Sigmoid colon (tissue), 7 donors: Measurements from ENCODE around the gene EIPR1. TPM values are rescaled to one million over a fixed set of nuclear protein-coding genes. Genes with fewer than 3 reads are reported as not detected.

Source experiments
- DNase-seq: peaks from one replicate; pipeline ENCODE4 v3.0.0-alpha.2; 2019
- H3K27ac ChIP-seq, 4 donors: fragments of 200-600 bp; sonication (generic); one replicate each; pipeline ENCODE4 v1.5.1; 2016 to 2019; ENCODE audit warnings: mild to moderate bottlenecking in 1 of 4
- H3K27me3 ChIP-seq, 3 donors: fragments of 200-600 bp; sonication (generic); one replicate each; pipeline ENCODE4 v1.5.1; 2019; ENCODE audit warnings: mild to moderate bottlenecking in 1 of 3
- H3K36me3 ChIP-seq, 4 donors: fragments of 200-600 bp; sonication (generic); one replicate each; pipeline ENCODE4 v1.5.1; 2016 to 2019
- H3K4me1 ChIP-seq, 4 donors: fragments of 200-600 bp; sonication (generic); one replicate each; pipeline ENCODE4 v1.5.1; 2017 to 2019
- H3K4me3 ChIP-seq, 4 donors: fragments of 200-600 bp; sonication (generic); one replicate each; pipeline ENCODE4 v1.5.1; 2017 to 2019; ENCODE audit warnings: mild to moderate bottlenecking in 2 of 4, moderate library complexity in 1 of 4
- H3K9me3 ChIP-seq, 4 donors: fragments of 200-600 bp in 3 of 4; sonication (generic) in 3 of 4; one replicate each; pipeline versions ENCODE4 v1.5.1 to v1.6.1; 2013 to 2019
- EP300 ChIP-seq, 4 donors: sonication (generic); formaldehyde crosslinking; IDR thresholded peaks; one replicate each; pipeline ENCODE4 v1.6.1; 2017; ENCODE audit warnings: antibody characterized with exemption in 4 of 4
- POLR2A ChIP-seq, 2 donors: fragments of 450-650 bp; IDR thresholded peaks; one replicate each; pipeline ENCODE4 v1.6.1; 2016; ENCODE audit warnings: antibody characterized with exemption in 2 of 2, mild to moderate bottlenecking in 2 of 2, moderate library complexity in 2 of 2
- POLR2AphosphoS5 ChIP-seq, 4 donors: sonication (generic); formaldehyde crosslinking; IDR thresholded peaks; one replicate each; pipeline ENCODE4 v1.6.1; 2017; ENCODE audit warnings: antibody characterized with exemption in 4 of 4
- WGBS, 2 donors: extraction: QIAGEN DNeasy Blood & Tissue Kit; methylation state at CpG; one replicate each; pipeline ENCODE4 v1.1.7; 2013; 5-methylcytosine and 5-hydroxymethylcytosine counted together
- intact Hi-C: fragments of 100-400 bp; cut with DNase I; formaldehyde crosslinking; loops from one replicate; pipeline ENCODE4 v1.15.1; 2023
- polyA plus RNA-seq, 3 donors: library from polyadenylated mRNA; stranded (reverse); fragments of 200-250 nt; gene quantifications; one replicate each; pipeline ENCODE4 v1.2.3, GENCODE V29; 2013
- total RNA-seq, 4 donors: library from RNA; depleted of rRNA; stranded (reverse); fragments of >200 nt; gene quantifications; one replicate each; pipeline ENCODE4 v1.1.0, GENCODE V29; 2016
- TF ChIP-seq, protein P1 (sequence below), 4 experiments: fragments of 450-650 bp in 3 of 4; fragments of 200-600 bp in 1 of 4; IDR thresholded peaks; one replicate each; pipeline ENCODE4 v1.5.1; 2016 to 2019; ENCODE audit warnings: antibody characterized with exemption in 4 of 4, mild to moderate bottlenecking in 3 of 4, moderate library complexity in 2 of 4
- donor health status: healthy with polysubstance abuse.
- donor health status: Bipolar disorder and iron deficiency.
- donor health status: healthy.

EIPR1 gene
- total and polyA plus RNA-seq, 7 donors, result 12.2 to 27.0 (median 20.0) TPM

DNA sequence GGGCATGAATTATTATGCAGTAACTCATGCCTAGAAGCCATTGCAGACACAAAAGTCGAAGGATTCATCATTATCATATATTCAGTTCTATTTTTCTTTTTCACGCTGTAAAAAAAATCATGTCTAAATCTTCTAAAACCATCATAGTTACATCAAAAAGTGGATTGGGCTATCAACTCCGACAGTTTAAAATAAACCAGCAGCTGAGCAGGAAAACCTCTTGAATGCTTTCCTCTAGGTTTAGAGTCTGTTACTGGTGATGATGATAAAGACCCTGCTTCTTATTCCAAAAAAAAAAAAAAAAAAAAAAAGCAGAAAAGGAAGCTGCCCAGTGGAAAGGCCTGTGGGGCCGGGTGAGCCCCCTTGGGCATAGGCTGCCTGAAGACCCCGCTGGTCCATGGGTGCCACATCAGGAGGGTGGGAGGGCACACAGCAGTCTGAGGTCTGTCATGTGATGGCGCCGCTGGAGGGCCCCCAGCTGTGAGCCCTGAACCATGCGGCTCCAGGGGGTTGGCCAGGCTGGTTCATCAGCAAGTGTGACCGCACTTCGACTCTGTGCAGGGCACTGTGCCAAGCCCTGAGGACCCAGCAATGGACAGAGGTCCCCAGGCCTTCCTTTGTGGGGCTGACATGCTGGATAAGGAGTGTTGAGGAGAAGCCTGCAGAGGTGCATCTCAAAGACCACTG, 199.6 kb downstream of the EIPR1 start:
- Histone ChIP-seq H3K27ac (no peak overlapping the region), H3K9me3 (no peaks in the 10 kb centered on the region), H3K27me3 (no peaks in the 10 kb centered on the region), H3K4me3 (no peak overlapping the region), H3K4me1 (no peaks in the 10 kb centered on the region), H3K36me3 (no peaks in the 10 kb centered on the region)
- TF ChIP-seq POLR2A (IDR thresholded peaks at IDR 0.05) (no peak), POLR2AphosphoS5 (IDR thresholded peaks at IDR 0.05) (no peak), EP300 (IDR thresholded peaks at IDR 0.05) (no peak)
- TF ChIP-seq, protein P1, sequence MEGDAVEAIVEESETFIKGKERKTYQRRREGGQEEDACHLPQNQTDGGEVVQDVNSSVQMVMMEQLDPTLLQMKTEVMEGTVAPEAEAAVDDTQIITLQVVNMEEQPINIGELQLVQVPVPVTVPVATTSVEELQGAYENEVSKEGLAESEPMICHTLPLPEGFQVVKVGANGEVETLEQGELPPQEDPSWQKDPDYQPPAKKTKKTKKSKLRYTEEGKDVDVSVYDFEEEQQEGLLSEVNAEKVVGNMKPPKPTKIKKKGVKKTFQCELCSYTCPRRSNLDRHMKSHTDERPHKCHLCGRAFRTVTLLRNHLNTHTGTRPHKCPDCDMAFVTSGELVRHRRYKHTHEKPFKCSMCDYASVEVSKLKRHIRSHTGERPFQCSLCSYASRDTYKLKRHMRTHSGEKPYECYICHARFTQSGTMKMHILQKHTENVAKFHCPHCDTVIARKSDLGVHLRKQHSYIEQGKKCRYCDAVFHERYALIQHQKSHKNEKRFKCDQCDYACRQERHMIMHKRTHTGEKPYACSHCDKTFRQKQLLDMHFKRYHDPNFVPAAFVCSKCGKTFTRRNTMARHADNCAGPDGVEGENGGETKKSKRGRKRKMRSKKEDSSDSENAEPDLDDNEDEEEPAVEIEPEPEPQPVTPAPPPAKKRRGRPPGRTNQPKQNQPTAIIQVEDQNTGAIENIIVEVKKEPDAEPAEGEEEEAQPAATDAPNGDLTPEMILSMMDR (IDR thresholded peaks at IDR 0.05), result no peak
- 95 to 96% methylated on average over 10 of the region's 10 CpGs for WGBS, 2 donors
- no peak for DNase-seq
- intact Hi-C loops, result no loop called here

DNA sequence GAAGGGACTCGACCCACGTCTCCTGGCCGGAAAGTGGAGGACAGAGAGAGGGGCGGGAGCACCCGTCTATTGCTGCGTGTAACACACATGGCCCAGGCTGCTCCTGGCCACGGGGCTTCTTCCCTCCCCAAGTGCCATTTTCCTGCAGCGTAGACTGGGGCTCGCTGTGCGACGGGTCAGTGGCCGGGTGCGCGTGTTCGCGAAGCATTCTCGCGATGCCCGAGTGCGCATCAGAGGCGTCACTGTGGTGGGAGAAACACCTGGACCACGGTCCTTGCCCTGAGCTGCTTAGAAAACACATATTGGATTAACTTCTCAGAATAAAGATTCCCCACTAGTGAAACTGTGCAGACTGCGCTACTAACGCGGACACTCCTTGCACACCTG, 200.8 kb downstream of the EIPR1 start:
- 97 to 98% methylated on average over 25 of the region's 25 CpGs for WGBS, 2 donors
- Histone ChIP-seq H3K4me3 (no peak overlapping the region), H3K27ac (no peak overlapping the region), H3K36me3 (no peaks in the 10 kb centered on the region), H3K9me3 (no peaks in the 10 kb centered on the region), H3K4me1 (no peaks in the 10 kb centered on the region), H3K27me3 (no peaks in the 10 kb centered on the region)
- intact Hi-C loops, result no loop called here
- peak; percentile 20 for DNase-seq
- TF ChIP-seq POLR2A (IDR thresholded peaks at IDR 0.05), result no peak
- no peak for TF ChIP-seq EP300 (IDR thresholded peaks at IDR 0.05)
- no peak for TF ChIP-seq POLR2AphosphoS5 (IDR thresholded peaks at IDR 0.05)
- TF ChIP-seq, protein P1 (IDR thresholded peaks at IDR 0.05), result no peak

DNA sequence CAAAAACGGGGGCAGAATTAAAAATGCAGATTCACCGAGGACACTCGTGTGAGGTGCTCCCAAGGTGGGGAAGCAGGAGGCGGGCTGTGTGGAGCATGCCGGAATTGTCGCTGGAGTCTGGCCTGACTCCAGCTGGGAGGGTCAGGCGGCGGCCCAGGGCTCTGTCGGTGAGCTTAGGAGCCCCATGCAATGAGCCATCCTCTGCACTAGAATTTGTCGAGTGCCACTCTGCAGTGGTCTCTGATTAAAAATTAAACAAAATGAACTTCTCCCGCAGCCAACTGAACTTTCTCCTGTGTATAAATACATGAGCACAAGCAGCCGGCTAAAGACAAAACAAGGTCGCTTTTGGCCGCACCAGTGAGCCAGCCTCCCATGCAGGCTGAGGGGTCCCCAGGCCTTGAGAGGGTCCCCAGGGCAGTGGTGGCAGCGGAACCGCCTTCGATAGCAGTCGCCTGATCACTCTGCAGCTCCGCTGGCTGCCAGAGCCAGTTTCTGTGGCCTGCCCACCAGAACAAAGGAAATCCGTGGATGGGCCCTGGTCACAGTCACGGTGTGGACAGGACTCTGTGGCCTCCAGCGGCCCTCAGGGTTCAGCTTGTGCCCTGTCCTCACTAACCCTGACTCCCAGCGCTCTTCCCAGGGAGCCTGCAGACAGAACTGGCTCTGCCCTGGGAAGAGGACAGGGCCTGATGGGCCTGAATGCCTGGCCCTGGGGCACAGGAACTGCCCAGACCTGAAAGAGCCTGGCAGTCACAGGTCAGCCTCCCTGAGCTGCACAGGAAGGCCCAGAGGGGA, 201.3 kb downstream of the EIPR1 start:
- Histone ChIP-seq H3K27me3 (no peaks in the 10 kb centered on the region), H3K9me3 (no peaks in the 10 kb centered on the region), H3K4me3 (no peak overlapping the region), H3K36me3 (no peaks in the 10 kb centered on the region), H3K27ac (no peak overlapping the region), H3K4me1 (no peaks in the 10 kb centered on the region)
- intact Hi-C loops, result no loop called here
- peak; percentile 48 for DNase-seq
- WGBS, 2 donors, result 95 to 96% methylated on average over 23 of the region's 23 CpGs
- TF ChIP-seq, protein P1 (IDR thresholded peaks at IDR 0.05), result no peak
- TF ChIP-seq EP300 (IDR thresholded peaks at IDR 0.05) (no peak), POLR2A (IDR thresholded peaks at IDR 0.05) (no peak), POLR2AphosphoS5 (IDR thresholded peaks at IDR 0.05) (no peak)

DNA sequence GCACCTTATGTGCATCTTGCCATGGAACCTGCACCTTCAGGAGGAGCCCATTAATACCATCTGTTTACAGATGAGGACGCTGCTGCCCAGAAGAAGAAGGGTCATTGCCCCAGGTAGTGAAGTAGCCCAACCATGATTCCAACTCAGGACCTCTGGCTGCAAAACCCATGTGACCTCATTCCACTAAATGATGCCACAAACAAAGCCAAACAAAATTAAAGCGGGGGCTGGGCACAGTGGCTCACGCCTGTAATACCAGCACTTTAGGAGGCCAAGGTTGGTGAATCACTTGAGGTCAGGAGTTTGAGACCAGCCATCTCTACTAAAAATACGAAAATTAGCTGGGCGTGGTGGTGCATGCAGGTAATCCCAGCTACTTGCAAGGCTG, 202.1 kb downstream of the EIPR1 start:
- Histone ChIP-seq H3K4me1 (no peaks in the 10 kb centered on the region), H3K4me3 (no peak overlapping the region), H3K27me3 (no peaks in the 10 kb centered on the region), H3K36me3 (no peaks in the 10 kb centered on the region), H3K9me3 (no peaks in the 10 kb centered on the region), H3K27ac (no peak overlapping the region)
- intact Hi-C loops, result no loop called here
- TF ChIP-seq POLR2A (IDR thresholded peaks at IDR 0.05) (no peak), EP300 (IDR thresholded peaks at IDR 0.05) (no peak)
- DNase-seq, result peak; percentile 19
- WGBS, 2 donors, result 95 to 96% methylated on average over 5 of the region's 5 CpGs
